Thyroid gland (tissue), 4 donors: Measurements from ENCODE around the gene GLT8D1. TPM values are rescaled to one million over a fixed set of nuclear protein-coding genes. Genes with fewer than 3 reads are reported as not detected.

Experiments
- DNase-seq, 2 donors: peaks; one replicate each; pipeline ENCODE4 v3.0.0-alpha.2; 2019
- H3K27ac ChIP-seq, 3 donors: fragments of 200-600 bp; sonication (generic); 1 replicate in 2 of 3; 2 replicates in 1 of 3; pipeline ENCODE4 v1.5.1; 2016 to 2019; ENCODE audit warnings: mild to moderate bottlenecking in 1 of 3, moderate library complexity in 1 of 3
- H3K27me3 ChIP-seq: fragments of 200-600 bp; sonication (generic); one replicate; pipeline ENCODE4 v1.5.1; 2019
- H3K36me3 ChIP-seq, 2 donors: fragments of 200-600 bp; sonication (generic); one replicate each; pipeline ENCODE4 v1.5.1; 2016 to 2019
- H3K4me1 ChIP-seq, 2 donors: fragments of 200-600 bp; sonication (generic); one replicate each; pipeline ENCODE4 v1.5.1; 2017 to 2019
- H3K4me3 ChIP-seq, 3 donors: fragments of 200-600 bp; sonication (generic); replicated peaks in 1 of 3; 1 replicate in 2 of 3; 2 replicates in 1 of 3; pipeline ENCODE4 v1.5.1; 2016; ENCODE audit warnings: mild to moderate bottlenecking in 1 of 3
- H3K9me3 ChIP-seq: fragments of 200-600 bp; sonication (generic); one replicate; pipeline ENCODE4 v1.5.1; 2017
- CTCF ChIP-seq, 6 experiments: fragments of 200-600 bp in 3 of 6; fragments of 450-650 bp in 3 of 6; sonication (generic) in 3 of 6; IDR thresholded peaks; one replicate each; pipeline ENCODE4 v1.5.1; 2016 to 2019; ENCODE audit warnings: antibody characterized with exemption in 6 of 6, mild to moderate bottlenecking in 2 of 6, inconsistent platforms in 1 of 6, moderate library complexity in 1 of 6
- POLR2A ChIP-seq, 2 donors: fragments of 450-650 bp; IDR thresholded peaks; one replicate each; pipeline ENCODE4 v1.6.1; 2017; ENCODE audit warnings: antibody characterized with exemption in 2 of 2, mild to moderate bottlenecking in 2 of 2, moderate library complexity in 1 of 2
- WGBS, 2 donors: methylation state at CpG; one replicate each; pipeline ENCODE4 v1.1.5; 2017; 5-methylcytosine and 5-hydroxymethylcytosine counted together
- intact Hi-C: fragments of 100-400 bp; cut with DNase I; formaldehyde crosslinking; loops from one replicate; pipeline ENCODE4 v1.15.1; 2023
- total RNA-seq, 4 donors: library from RNA; depleted of rRNA; stranded (reverse); fragments of >200 nt; gene quantifications; one replicate each; pipeline ENCODE4 v1.2.3, GENCODE V29; 2016

Gene GLT8D1
- total RNA-seq, 4 donors from 2014 or later = 97.8 to 145 (median 107) TPM

DNA sequence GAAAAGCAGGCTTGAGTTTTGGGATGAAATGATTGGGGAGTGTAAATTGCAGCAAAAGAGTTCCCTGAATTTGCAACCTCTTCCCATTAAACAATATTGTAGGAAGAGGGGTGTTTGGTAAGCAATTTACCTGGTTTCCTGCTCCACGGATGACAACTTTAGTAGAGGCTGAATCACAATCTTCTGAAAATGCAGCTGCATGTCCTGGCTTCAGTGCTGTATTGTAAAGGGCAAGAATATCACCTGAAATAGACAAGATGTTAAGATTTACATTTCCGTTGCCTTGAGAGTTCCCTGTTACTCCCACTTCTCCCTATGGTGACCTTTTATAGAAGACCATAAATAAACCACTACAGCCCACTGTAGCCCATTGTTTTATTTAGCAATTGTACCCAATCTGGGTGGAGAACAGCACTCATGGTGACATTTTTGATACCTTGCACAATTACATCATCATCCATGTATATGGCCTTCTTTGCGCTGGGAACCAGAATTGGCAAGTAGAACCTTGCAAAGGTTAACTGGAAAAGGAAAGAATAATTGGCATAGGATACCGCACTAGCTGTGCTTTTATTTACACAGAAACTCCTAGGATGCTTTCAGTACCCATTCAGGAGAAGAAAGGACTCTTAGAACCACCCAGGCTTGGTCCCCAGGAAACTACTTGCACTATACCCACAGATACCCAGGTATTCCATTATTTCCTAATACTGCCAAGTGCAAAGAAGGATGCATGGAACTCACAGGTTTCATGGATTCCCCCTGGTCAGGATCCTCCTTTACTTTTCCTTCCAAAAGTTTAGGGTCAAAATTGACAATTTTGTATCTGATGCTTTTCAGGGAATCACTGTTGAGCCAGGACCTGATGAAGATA, 9.6 kb downstream of the GLT8D1 start:
- Histone ChIP-seq H3K9me3 (no peaks in the 10 kb centered on the region), H3K4me1 (no peaks in the 10 kb centered on the region), H3K27me3 (no peaks in the 10 kb centered on the region), H3K4me3 (no peak overlapping the region), H3K27ac (no peak overlapping the region), H3K36me3 (peaks cover 63 to 64% of the 10 kb centered on the region in 2 donors)
- intact Hi-C loops = no loop called here
- no peak for TF ChIP-seq POLR2A (IDR thresholded peaks at IDR 0.05)
- no peak for TF ChIP-seq CTCF (IDR thresholded peaks at IDR 0.05)
- 81 to 93% methylated on average over 4 of the region's 4 CpGs for WGBS, 2 donors
- no peak for DNase-seq

- Histone ChIP-seq H3K27ac (no peak overlapping the region), H3K9me3 (no peaks in the 10 kb centered on the region), H3K27me3 (no peaks in the 10 kb centered on the region), H3K4me1 (no peaks in the 10 kb centered on the region), H3K4me3 (no peak overlapping the region), H3K36me3 (peaks cover 75 to 78% of the 10 kb centered on the region in 2 donors)
- no peak for DNase-seq
- intact Hi-C loops = no loop called here
- TF ChIP-seq CTCF (IDR thresholded peaks at IDR 0.05) = no peak
- no peak for TF ChIP-seq POLR2A (IDR thresholded peaks at IDR 0.05)
- 86 to 91% methylated on average over 7 of the region's 7 CpGs for WGBS, 2 donors
Observed at GRCh38 chr3:52694528-52695189, 10.9 kb downstream of the GLT8D1 start.

DNA sequence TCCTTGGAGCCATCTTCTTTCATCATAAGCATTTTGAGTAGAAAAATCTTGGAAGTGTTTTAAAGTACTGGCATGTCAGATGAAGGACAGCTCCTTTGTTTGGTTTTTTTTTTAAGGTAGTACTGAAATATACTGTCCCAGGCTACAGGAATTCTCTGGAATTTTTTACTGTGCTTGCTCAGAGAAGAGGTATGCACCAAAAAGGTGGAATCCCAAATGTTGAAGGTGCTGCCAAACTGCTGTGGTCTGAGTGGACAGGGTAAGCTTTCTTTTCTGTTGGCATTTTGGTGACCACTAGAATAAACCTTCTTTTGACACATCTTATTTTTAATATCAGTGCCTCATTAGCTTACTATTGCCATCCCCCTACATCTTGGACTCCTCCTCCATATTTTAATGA, 12.5 kb downstream of the GLT8D1 start:
- intact Hi-C loops = no loop called here
- no peak overlapping the region for H3K4me3 ChIP-seq
- TF ChIP-seq POLR2A (IDR thresholded peaks at IDR 0.05) (no peak), CTCF (IDR thresholded peaks at IDR 0.05) (no peak)
- DNase-seq = no peak
- no peak overlapping the region for H3K27ac ChIP-seq
- H3K4me1 ChIP-seq = no peaks in the 10 kb centered on the region
- peaks cover 85 to 91% of the 10 kb centered on the region in 2 donors for H3K36me3 ChIP-seq
- H3K9me3 ChIP-seq = no peaks in the 10 kb centered on the region
- H3K27me3 ChIP-seq = no peaks in the 10 kb centered on the region

DNA sequence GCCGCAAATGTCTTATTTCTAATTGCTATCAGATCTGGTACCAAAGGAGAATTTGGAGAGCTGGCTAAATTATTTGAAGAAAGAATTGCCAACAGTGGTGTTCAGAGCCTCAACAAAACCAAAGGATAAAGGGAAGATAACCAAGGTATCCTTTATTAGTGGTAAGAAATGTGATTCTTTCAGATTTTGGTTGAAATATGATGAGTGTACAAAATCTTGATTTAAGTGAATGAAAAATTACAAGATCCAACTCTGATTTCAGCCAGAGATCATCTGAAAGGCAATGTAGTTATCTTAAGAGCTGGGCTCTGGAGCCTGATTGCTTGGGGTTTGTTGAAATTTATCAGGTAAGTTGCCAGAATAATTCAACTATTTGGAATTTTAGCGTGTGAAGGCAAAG, 15.0 kb downstream of the GLT8D1 start:
- Histone ChIP-seq H3K9me3 (no peaks in the 10 kb centered on the region), H3K27ac (no peak overlapping the region), H3K4me3 (no peak overlapping the region), H3K27me3 (no peaks in the 10 kb centered on the region), H3K36me3 (peaks cover 75 to 79% of the 10 kb centered on the region in 2 donors), H3K4me1 (peaks cover 0 to 12% of the 10 kb centered on the region in 2 donors)
- TF ChIP-seq CTCF (IDR thresholded peaks at IDR 0.05) = no peak
- no peak for TF ChIP-seq POLR2A (IDR thresholded peaks at IDR 0.05)
- WGBS, 2 donors = 91 to 100% methylated on average over 2 of the region's 2 CpGs
- no peak for DNase-seq
- intact Hi-C loops = no loop called here

- H3K9me3 ChIP-seq = no peaks in the 10 kb centered on the region
- H3K4me3 ChIP-seq = no peak overlapping the region
- TF ChIP-seq POLR2A (IDR thresholded peaks at IDR 0.05) = no peak
- TF ChIP-seq CTCF (IDR thresholded peaks at IDR 0.05) = no peak
- DNase-seq = no peak
- no peaks in the 10 kb centered on the region for H3K27me3 ChIP-seq
- intact Hi-C loops = loop anchor here (10.0 kb wide), 1 partner anchor 234 kb away; the partner anchor contains the start of genes NISCH and TNNC1
- H3K36me3 ChIP-seq = peaks cover 65 to 67% of the 10 kb centered on the region in 2 donors
- H3K4me1 ChIP-seq = peaks cover 5 to 19% of the 10 kb centered on the region in 2 donors
- WGBS, 2 donors = 90 to 92% methylated on average over 3 of the region's 3 CpGs
- no peak overlapping the region for H3K27ac ChIP-seq
Observed at GRCh38 chr3:52689151-52689550, 16.4 kb downstream of the GLT8D1 start.
